ENCODE data around the gene LONP2.

DNA sequence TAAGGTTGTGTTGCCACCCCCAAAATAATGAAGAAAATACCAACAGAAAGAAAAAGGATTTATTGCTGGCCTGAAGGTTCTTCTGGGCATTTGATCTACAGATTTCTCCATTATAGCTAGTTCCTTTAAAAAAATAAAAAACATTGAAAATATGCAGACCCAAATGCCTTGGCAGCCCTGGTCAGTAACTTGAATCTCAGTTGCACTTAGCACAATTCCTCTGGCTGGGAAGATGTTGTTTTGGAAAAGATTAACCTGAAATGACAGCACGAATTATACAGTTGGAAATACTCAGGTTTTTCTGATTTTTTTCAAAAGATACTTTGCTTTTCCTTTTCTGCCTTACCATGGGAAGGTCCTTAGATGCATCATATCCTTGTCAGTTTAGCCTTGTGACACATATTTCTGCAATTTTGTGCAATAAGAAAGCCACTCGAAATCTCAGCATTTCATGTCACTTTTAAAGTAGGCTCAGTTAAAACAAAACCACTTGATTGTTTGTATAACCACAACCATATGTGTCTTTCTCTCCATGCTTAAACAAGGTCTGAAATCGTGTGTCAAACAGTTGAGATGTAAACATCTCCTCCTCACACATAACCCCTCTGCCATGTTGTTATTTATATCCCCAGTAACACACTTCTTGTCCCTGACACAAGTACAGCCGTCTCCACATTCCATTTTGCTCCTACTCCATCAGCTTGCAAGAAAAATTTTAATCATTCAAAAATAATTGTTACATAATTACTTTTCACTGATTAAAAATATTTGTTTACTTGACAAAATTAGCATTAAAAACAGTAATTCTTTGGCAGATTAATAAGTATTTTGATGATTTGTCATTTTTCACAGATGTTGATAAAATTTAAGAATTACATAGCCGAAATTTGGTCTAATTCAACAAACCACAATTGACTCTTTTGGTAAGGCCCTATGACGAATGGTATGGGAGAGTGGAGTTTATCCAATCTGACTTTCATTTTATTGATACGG, 80.0 kb downstream of the LONP2 start:
- TF ChIP-seq EZH2 (IDR thresholded peaks at IDR 0.05; ENCODE audit: low read length, unreplicated experiment) (no peak), EZH2phosphoT487 (IDR thresholded peaks at IDR 0.05; ENCODE audit: borderline replicate concordance, low read length) (no peak)
- TF ChIP-seq, protein P1, sequence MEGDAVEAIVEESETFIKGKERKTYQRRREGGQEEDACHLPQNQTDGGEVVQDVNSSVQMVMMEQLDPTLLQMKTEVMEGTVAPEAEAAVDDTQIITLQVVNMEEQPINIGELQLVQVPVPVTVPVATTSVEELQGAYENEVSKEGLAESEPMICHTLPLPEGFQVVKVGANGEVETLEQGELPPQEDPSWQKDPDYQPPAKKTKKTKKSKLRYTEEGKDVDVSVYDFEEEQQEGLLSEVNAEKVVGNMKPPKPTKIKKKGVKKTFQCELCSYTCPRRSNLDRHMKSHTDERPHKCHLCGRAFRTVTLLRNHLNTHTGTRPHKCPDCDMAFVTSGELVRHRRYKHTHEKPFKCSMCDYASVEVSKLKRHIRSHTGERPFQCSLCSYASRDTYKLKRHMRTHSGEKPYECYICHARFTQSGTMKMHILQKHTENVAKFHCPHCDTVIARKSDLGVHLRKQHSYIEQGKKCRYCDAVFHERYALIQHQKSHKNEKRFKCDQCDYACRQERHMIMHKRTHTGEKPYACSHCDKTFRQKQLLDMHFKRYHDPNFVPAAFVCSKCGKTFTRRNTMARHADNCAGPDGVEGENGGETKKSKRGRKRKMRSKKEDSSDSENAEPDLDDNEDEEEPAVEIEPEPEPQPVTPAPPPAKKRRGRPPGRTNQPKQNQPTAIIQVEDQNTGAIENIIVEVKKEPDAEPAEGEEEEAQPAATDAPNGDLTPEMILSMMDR (conservative IDR thresholded peaks at IDR 0.05; ENCODE audit: low read depth, low read length), result no peak
